Fibroblast of skin of right biceps (primary cell): ENCODE measurements around the gene CYP26C1.

Source experiments
- DNase-seq: peaks from one replicate; pipeline ENCODE4 v3.0.0-alpha.2; 2013

Gene CYP26C1

GRCh38 chr10:93064874-93065660, 4.5 kb downstream of the CYP26C1 start:
- DNase-seq, result no peak

DNA sequence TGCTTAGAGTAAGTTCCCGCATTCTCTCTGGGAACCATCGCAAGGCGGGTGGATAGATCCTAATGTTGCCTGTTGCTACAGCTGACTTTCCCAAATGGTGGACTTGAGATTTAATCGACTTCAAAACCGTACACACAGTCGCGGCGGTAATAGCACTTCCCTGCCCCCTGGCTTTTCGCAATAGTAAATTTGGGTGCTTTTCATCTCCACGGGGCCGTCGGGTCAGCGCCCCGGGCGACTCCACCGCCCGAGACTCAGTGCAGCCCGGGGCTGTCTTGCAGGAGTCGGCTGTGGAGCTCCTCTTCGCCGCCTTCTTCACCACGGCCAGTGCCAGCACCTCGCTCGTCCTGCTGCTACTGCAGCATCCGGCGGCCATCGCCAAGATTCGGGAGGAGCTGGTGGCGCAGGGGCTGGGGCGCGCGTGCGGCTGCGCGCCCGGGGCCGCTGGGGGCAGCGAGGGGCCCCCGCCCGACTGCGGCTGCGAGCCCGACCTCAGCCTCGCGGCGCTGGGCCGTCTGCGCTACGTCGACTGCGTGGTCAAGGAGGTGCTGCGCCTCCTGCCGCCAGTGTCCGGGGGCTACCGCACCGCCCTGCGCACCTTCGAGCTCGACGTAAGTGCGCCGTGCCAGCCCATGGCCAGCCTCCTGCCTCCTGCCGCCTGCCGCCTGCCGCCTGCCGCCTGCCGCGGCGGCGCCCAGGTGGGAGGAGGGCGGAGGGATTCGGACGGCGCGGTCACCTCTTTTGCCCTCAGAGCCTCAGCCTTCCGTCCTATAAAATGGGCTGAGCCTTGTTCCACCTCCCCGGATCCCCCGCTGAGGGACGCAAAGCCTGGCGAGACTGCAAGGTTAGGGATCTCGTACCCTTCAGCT, 5.3 kb downstream of the CYP26C1 start:
- DNase-seq, result no peak

- no peak for DNase-seq
Observed at GRCh38 chr10:93066544-93066913, 5.9 kb downstream of the CYP26C1 start.

DNA sequence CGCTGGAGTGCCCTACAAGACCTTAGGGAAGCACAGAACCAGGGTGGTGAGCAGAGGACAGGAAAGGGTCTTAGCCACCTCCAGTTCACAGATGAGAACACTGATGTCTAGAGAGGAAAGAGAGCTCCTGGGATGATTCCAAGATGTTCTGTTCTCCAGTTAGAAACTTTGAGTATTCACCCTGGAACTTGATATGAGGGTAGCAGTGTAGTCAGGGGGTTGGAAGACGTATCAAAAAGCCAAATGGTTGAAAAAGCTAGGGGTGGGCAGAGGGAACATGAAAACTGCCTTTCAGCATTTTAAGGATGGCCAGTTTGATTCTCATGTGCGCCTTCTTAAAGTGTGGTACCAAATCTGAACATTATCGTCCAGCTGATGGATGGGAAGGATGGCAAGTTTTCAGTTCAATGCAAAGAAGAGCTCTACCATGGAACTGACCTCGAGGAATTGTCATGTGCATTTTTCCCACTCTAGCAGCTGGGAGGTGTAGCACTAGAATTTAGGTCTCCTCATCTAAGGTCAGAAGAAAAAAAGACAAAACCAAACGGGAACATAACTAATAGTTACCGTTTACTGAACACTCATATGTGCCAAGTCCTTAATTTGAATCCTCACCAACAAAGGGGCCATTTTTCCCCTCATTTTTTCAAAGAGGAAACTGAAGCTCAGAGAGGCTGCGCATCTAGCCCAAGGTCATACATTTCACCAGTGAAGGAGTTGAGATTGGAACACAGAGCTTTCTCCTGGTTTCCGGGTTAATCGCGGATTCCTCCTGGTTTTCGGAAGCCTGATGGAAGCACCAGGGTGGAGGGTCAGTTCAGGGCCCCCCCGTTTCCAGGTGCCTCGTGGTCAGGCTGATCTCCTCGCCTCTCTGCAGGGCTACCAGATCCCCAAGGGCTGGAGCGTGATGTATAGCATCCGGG, 7.1 kb downstream of the CYP26C1 start:
- no peak for DNase-seq

- peak; percentile 45 for DNase-seq
Observed at GRCh38 chr10:93068411-93069244, 8.0 kb downstream of the CYP26C1 start.

GRCh38 chr10:93069245-93069561, 8.6 kb downstream of the CYP26C1 start:
- no peak for DNase-seq

DNA sequence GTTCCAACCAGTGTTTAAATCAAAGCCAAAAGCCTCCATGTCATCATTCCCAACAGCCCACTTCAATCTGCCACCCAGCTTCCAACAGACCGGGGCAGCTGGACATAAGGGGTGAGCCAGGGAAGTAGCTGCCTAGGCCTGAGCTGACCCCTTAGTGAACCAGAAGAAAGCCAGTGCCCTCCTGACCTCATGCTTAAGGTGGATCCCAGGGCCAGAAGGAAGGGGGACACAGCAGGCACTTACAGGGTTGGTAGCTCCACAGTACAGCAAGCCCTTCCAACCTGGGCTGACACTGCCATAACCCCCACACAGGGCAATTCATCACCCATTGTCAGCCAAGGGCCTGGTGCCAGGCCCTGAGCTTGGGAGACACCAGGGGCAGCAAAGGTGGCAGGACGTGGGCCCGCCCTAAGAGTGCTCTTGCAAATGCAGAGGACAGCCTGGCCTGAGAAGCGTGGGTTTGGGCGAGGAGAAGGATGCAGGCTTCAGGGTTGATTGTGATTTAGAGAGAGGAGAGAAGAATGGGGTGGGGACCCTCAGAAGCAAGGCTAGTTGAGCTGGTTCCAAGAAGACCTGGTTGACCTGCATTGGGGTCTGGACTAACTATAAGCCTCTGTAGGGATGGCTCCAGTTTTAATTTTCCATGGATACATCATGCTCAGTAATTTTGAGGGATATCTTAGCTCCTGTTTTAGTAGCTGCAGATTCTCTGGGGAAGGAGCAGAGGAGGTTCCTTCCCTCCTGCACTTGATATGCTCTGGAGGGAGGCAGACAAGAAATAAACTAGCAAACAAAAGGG, 10.0 kb downstream of the CYP26C1 start:
- DNase-seq, result no peak

GRCh38 chr10:93071177-93071472, 10.5 kb downstream of the CYP26C1 start:
- DNase-seq, result no peak

DNA sequence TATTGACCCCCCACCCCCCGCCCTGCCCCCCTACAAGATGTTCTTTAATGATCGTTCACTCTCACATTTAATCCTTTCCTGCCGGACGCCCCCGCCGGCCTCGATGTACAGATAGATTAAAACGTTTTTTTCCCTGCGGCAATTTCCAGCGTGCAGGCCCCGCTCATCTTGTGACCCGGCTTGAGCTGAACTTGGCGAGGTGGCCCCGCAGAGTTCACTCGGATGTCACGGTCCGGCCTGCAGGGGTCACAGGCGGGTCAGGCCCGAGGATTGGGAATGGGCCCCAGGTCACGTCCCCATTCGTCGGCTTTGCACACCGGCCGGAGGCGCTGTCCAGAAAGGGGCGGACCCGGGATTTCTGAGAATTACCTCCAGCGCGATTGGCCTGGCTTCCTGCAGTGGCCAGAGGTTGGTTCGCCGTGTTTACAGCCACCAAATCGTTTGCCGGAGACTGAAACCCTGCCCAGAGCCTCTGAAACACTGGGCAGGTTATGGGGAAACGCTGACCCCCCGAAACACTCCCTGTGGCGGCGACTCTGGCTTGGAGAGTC, 11.2 kb downstream of the CYP26C1 start:
- no peak for DNase-seq

DNA sequence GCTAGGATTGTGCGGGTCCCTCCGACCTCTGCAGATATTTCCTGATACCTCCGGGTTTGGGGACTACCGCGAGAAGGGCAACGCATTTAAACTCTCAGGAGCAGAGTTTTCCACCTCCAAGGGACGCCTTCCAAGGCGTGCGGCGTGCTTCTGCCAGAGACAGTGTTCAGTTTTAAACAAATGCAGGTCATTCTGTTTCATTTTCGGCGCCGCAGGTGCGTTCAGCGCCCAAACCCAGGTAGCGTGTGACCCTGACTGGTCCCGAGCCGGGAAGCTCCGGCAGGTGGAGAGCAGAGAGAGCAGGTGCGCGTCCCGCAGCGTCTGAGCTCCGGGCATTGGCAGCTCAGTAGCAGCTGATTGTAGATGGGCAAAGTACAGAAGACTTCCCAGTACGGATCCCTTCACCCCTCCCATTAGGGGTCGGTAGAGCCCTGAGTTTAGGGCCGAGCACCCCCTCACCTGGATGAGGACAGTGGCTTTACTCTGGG, 11.7 kb downstream of the CYP26C1 start:
- no peak for DNase-seq

DNA sequence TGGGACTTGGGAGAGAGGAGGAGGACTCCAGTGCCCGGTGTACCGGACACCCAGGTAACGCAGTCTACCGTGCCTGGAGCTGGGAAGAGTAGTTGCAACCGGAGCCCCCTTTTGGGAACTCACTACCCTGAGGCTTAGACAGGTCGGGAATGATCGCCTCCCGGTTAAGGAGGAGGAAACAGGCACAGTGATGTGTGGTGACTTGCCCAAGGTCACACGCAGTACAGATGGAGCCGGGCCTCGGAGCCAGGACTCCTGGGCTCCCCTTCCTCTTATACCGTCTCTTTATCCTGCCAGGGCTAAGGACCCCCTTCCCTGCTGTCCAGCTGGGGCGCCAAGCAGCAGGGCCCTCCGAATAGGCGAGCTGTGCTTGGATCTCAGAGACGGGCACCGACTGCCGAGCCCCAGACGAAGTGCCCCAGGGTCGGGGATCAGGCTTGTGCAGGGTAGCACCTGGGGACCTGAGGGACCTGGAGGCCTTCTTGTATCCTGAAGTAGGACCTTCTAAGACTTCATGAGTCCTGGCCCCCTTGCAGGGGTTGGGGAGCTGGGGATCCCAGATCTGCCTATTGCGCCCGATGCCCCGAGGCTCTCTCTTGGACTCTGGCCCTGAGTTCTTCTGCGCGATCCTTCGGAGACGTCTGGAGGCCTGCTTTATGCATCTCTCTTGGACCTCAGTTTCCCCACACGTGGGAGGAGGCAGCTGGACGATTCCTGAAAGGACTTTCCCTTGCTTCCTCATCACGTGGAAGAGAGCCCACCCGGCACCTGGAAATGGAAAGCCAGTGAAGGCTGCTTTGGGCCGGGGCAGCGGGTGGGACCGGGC, 12.3 kb downstream of the CYP26C1 start:
- DNase-seq, result no peak

- DNase-seq, result no peak
Observed at GRCh38 chr10:93073539-93074146, 13.0 kb downstream of the CYP26C1 start, which contains the start of gene CYP26A1. Gene CYP26A1 (plus strand): TSS chr10:93073893. CDS start chr10:93073935, 42 bp downstream.

- DNase-seq, result no peak
Observed at GRCh38 chr10:93074147-93074596, 13.6 kb downstream of the CYP26C1 start.

- no peak for DNase-seq
Observed at GRCh38 chr10:93074597-93075368, 14.2 kb downstream of the CYP26C1 start.

DNA sequence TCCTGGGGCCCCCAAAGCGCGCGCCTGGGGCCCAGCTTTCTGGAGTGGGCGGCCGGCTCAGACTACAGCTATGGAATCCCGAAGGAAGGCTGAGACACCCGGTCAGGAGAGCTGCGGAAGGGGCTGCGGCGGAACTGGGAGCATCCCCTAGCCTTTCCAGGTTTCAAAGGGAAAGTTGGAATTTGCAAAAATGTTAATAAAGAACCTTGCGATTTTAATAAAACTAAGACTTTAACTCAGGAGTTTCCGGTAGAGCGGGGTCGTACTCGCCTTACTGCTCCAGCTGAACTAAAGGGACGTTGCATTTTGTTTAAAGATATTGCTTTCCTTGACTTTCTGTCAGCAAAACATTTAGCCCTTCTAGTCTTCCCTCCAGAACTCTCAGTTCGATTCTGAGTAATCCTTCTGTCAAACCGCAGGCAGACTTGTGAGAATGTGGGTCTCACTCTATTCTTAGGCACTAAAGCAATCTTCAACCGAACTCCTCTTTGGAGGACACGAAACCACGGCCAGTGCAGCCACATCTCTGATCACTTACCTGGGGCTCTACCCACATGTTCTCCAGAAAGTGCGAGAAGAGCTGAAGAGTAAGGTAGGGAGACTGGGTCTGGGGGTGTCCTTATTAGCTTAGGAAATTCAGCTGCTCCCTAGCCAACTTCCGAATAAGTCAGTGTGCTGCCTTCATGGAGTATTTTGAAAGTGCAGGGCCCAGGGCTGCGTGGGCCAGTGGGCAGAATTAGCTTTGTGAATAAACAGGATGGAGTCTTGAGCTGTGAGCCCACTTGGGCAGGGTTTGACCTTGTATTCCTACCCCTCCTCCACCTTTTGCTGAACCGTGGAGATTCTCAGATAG, 15.0 kb downstream of the CYP26C1 start:
- no peak for DNase-seq

- DNase-seq, result peak; percentile 26
Observed at GRCh38 chr10:93076871-93077270, 16.3 kb downstream of the CYP26C1 start.

DNA sequence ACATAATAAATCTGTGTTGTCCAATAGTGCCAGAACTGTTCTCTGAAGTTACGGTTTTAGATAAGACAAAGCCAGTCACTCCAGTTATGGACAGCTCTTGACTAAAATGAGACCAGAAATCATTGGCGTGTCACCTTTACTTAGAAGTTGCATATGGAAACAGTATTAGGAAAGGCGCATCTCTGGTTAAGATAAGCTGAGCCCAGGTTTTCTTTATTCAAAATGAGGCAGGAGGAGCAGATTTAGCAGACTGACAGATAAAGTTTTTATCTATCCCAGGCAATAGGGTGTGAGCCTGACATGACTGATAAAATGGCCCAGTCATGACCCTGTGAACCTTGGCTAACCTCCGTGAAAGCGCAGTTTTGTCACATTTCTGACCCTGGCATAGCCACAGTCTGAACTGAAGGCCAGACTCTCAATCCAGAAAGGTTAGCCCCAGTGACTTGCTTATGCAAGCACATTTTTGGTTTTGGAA, 17.3 kb downstream of the CYP26C1 start:
- no peak for DNase-seq
